Neural crest cell (in vitro differentiated cells): ENCODE data around the gene CDKAL1. TPM values are rescaled to one million over a fixed set of nuclear protein-coding genes. Genes with fewer than 3 reads are reported as not detected.
A peak's percentile ranks its signal among the peaks of the same experiment; 100 is the strongest.

Experiments
- DNase-seq: peaks from one replicate; pipeline ENCODE4 v3.0.0; 2021; ENCODE audit warnings: low read depth, mixed read lengths, low spot score
- H3K27ac Mint-ChIP-seq: one replicate; pipeline ENCODE4 v1.8.0; 2021; ENCODE audit warnings: mild to moderate bottlenecking, mixed read lengths; ENCODE audit not compliant: unreplicated experiment
- H3K27me3 Mint-ChIP-seq: 2 replicates; pipeline ENCODE4 v1.8.0; 2021; ENCODE audit warnings: low read depth, mild to moderate bottlenecking, mixed read lengths
- H3K36me3 Mint-ChIP-seq: 2 replicates; pipeline ENCODE4 v1.8.0; 2021; ENCODE audit warnings: low read depth, mild to moderate bottlenecking, mixed read lengths
- H3K4me1 Mint-ChIP-seq: 2 replicates; pipeline ENCODE4 v1.8.0; 2021; ENCODE audit warnings: mixed read lengths
- H3K4me3 Mint-ChIP-seq: one replicate; pipeline ENCODE4 v1.8.0; 2021; ENCODE audit warnings: mild to moderate bottlenecking, mixed read lengths
- H3K9me3 Mint-ChIP-seq: 2 replicates; pipeline ENCODE4 v1.8.0; 2021; ENCODE audit warnings: mixed read lengths
- CTCF ChIP-seq: fragments of 200-600 bp; sonication (generic); conservative IDR thresholded peaks from 2 replicates; pipeline ENCODE4 v1.5.0; 2021; ENCODE audit warnings: antibody characterized with exemption, mild to moderate bottlenecking
- total RNA-seq: library from RNA; stranded (reverse); gene quantifications from 2 replicates; pipeline ENCODE4 v1.2.1, GENCODE V29; 2021

The CDKAL1 gene
- total RNA-seq, 1 donor from 2014 or later = 25.4 TPM

DNA sequence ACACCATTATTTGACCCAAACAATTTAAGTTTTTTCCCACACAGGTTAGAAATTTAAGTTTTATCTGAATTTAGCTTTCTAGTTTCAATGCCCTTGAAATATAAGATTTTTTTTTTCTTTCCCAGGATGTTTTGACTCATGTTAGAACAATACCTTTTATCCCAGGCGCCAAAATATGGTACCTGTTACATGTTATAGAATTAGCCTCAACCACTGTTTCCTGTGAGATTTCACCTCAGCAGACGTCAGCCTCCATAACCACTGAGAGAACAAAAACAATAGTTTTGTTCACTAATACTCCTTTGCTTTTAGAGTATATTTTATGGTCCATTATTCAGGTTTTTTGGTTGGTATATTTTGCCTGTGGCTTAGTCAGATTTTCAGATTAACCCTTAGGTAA, 302.9 kb downstream of the CDKAL1 start:
- peaks cover 2% of the 10 kb centered on the region for H3K36me3 Mint-ChIP-seq
- no peaks in the 10 kb centered on the region for H3K9me3 Mint-ChIP-seq
- H3K27ac Mint-ChIP-seq = no peak overlapping the region
- H3K4me1 Mint-ChIP-seq = peaks cover 22% of the 10 kb centered on the region
- no peak for TF ChIP-seq CTCF
- no peak overlapping the region for H3K4me3 Mint-ChIP-seq
- no peaks in the 10 kb centered on the region for H3K27me3 Mint-ChIP-seq
- no peak for DNase-seq

- Mint-ChIP-seq H3K9me3 (no peaks in the 10 kb centered on the region), H3K27ac (no peak overlapping the region), H3K36me3 (peaks cover 2% of the 10 kb centered on the region)
Observed at GRCh38 chr6:20838113-20838512, 303.9 kb downstream of the CDKAL1 start.

GRCh38 chr6:20839630-20840029, 305.4 kb downstream of the CDKAL1 start:
- H3K27ac Mint-ChIP-seq = no peak overlapping the region
- no peaks in the 10 kb centered on the region for H3K9me3 Mint-ChIP-seq
- H3K4me1 Mint-ChIP-seq = peaks cover 13% of the 10 kb centered on the region
- no peak overlapping the region for H3K4me3 Mint-ChIP-seq
- DNase-seq = no peak
- H3K27me3 Mint-ChIP-seq = no peaks in the 10 kb centered on the region
- peaks cover 2% of the 10 kb centered on the region for H3K36me3 Mint-ChIP-seq
- peak; percentile 26 for TF ChIP-seq CTCF

More at GRCh38 chr6:20838113-20838512, 303.9 kb downstream of the CDKAL1 start:
- TF ChIP-seq CTCF = no peak
- Mint-ChIP-seq H3K4me1 (peaks cover 22% of the 10 kb centered on the region), H3K4me3 (no peak overlapping the region), H3K27me3 (no peaks in the 10 kb centered on the region)
- DNase-seq = no peak

DNA sequence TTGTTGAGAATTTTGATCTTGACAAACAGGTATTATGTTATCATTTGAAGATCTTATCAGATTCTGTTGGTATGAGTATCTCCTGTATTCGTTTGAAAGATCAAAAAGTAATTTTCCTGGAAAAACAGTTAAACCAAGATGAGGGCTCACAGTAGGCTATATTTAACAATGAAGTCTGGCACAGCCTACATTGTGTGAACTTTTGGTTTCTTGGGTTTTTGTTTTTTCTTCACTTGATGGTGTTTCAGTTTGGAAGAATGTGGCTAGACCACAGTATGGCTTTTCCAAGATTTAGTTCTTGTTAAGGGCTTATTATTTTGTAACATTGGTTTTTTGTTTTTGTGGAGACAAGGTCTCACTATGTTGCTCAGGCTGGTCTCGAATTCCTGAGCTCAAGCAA, 306.4 kb downstream of the CDKAL1 start:
- Mint-ChIP-seq H3K4me1 (peaks cover 5% of the 10 kb centered on the region), H3K27ac (no peak overlapping the region)
- no peak for DNase-seq

DNA sequence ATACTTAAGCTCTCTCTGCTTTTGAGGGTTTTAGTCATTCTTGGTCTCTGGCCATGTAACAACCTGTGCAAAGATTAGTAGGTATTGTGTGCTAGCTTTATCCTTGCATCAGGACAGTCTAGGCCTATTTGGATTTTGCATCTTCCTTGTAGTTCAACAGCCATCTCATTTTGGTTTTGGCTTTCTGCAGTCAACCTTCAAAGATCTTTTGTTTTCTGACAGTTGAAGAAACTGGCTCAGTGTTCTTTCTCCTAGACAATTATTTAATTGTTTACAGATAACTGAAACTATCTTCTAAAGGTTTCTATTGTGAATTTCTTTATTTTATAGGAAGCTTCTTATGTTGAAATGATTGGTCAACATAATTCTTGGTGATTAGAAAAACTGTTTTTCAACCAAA, 307.5 kb downstream of the CDKAL1 start:
- Mint-ChIP-seq H3K4me1 (peaks cover 6% of the 10 kb centered on the region), H3K27me3 (no peaks in the 10 kb centered on the region), H3K27ac (no peak overlapping the region), H3K36me3 (no peaks in the 10 kb centered on the region), H3K4me3 (no peak overlapping the region), H3K9me3 (no peaks in the 10 kb centered on the region)
- no peak for TF ChIP-seq CTCF
- no peak for DNase-seq

More for the DNA sequence above, 306.4 kb downstream of the CDKAL1 start:
- no peaks in the 10 kb centered on the region for H3K9me3 Mint-ChIP-seq
- H3K36me3 Mint-ChIP-seq = peaks cover 2% of the 10 kb centered on the region
- no peak for TF ChIP-seq CTCF
- H3K4me3 Mint-ChIP-seq = no peak overlapping the region
- H3K27me3 Mint-ChIP-seq = no peaks in the 10 kb centered on the region

- Mint-ChIP-seq H3K4me3 (no peak overlapping the region), H3K9me3 (no peaks in the 10 kb centered on the region), H3K36me3 (no peaks in the 10 kb centered on the region), H3K27me3 (no peaks in the 10 kb centered on the region), H3K4me1 (peaks cover 13% of the 10 kb centered on the region), H3K27ac (no peak overlapping the region)
- no peak for DNase-seq
- TF ChIP-seq CTCF = no peak
Observed at GRCh38 chr6:20845592-20845991, 311.3 kb downstream of the CDKAL1 start.
